Activated CD4-positive, alpha-beta T cell treated with anti-CD3 and anti-CD28 coated beads for 36 hours (primary cell): ENCODE data around the gene ATXN1. TPM values are rescaled to one million over a fixed set of nuclear protein-coding genes. Genes with fewer than 3 reads are reported as not detected.

Experiments
- ATAC-seq: fragments of 200-7000 bp; cut with Tn5 transposase; one replicate; pipeline ENCODE4 v1.10.0; 2021; ENCODE audit warnings: mild to moderate bottlenecking, moderate library complexity
- CTCF ChIA-PET: fragments of 350-600 bp; sonication (Branson Sonifier 250); formaldehyde crosslinking; loops from one replicate; lab custom pipeline; 2021; ENCODE audit warnings: antibody characterized with exemption; lab: Charles Lee
- POLR2A ChIA-PET: fragments of 350-600 bp; sonication (Branson Sonifier 250); formaldehyde crosslinking; loops from one replicate; lab custom pipeline; 2021; ENCODE audit warnings: antibody characterized with exemption, inconsistent platforms; lab: Charles Lee
- DNase-seq: peaks from one replicate; pipeline ENCODE4 v3.0.0-alpha.2; 2020
- H3K27ac Mint-ChIP-seq: one replicate; pipeline ENCODE4 v1.8.0; 2021; ENCODE audit warnings: mixed read lengths
- H3K27me3 Mint-ChIP-seq: one replicate; pipeline ENCODE4 v1.8.0; 2021; ENCODE audit warnings: mixed read lengths
- H3K36me3 Mint-ChIP-seq: one replicate; pipeline ENCODE4 v1.8.0; 2021; ENCODE audit warnings: low read depth, mixed read lengths
- H3K4me1 Mint-ChIP-seq: one replicate; pipeline ENCODE4 v1.8.0; 2021; ENCODE audit warnings: mixed read lengths
- H3K4me3 Mint-ChIP-seq: one replicate; pipeline ENCODE4 v1.8.0; 2021; ENCODE audit warnings: mild to moderate bottlenecking, moderate library complexity, mixed read lengths
- H3K9me3 Mint-ChIP-seq: one replicate; pipeline ENCODE4 v1.8.0; 2021; ENCODE audit warnings: low read depth, mixed read lengths
- intact Hi-C, 2 experiments: fragments of 100-400 bp; cut with DNase I in 1 of 2; cut with micrococcal nuclease in 1 of 2; formaldehyde crosslinking; loops; one replicate each; pipeline versions ENCODE4 v1.14.2 to v1.15.1; 2022 to 2024; cut with DNase I, micrococcal nuclease
- total RNA-seq, 2 experiments: library from RNA; stranded (reverse); gene quantifications; one replicate each; pipeline ENCODE4 v1.2.3, GENCODE V29; 2021

The ATXN1 gene
- total RNA-seq, 2 experiments from 2014 or later: 19.8 to 22.8 TPM

GRCh38 chr6:16440636-16441212 lies 320.5 kb downstream of the ATXN1 start:
- DNase-seq: peak; percentile 33
- CTCF ChIA-PET: interaction anchor here (0.7 to 1.2 kb wide), 4 partner anchors 21 to 1066 kb away, joined by 3 to 4 read pairs (median 3); no protein-coding TSS in a partner anchor

GRCh38 chr6:16438718-16439591 lies 322.3 kb downstream of the ATXN1 start:
- H3K27me3 Mint-ChIP-seq: no peaks in the 10 kb centered on the region
- ATAC-seq (no peak), DNase-seq (peak; percentile 33)
- ChIA-PET POLR2A (interaction anchor here (1.2 kb wide), 1 partner anchor 25 kb away, joined by 3 read pairs; no protein-coding TSS in a partner anchor), CTCF (interaction anchor here (0.6 to 1.2 kb wide), 8 partner anchors 11 to 334 kb away, joined by 3 to 4 read pairs (median 3); no protein-coding TSS in a partner anchor)
- H3K9me3 Mint-ChIP-seq: no peaks in the 10 kb centered on the region
- H3K4me3 Mint-ChIP-seq: peak overlapping the region; percentile 74
- H3K36me3 Mint-ChIP-seq: peaks cover 20% of the 10 kb centered on the region
- intact Hi-C loops: loop anchor here in 1 of 2 experiments (5.0 kb wide), 1 partner anchor 33 kb away; no protein-coding TSS in a partner anchor
- peaks cover 67% of the 10 kb centered on the region for H3K4me1 Mint-ChIP-seq
- H3K27ac Mint-ChIP-seq: peak overlapping the region; percentile 67

More at GRCh38 chr6:16440636-16441212, 320.5 kb downstream of the ATXN1 start:
- Mint-ChIP-seq H3K4me3 (no peak overlapping the region), H3K27ac (peak overlapping the region; percentile 45), H3K36me3 (peaks cover 13% of the 10 kb centered on the region), H3K4me1 (peaks cover 55% of the 10 kb centered on the region), H3K9me3 (no peaks in the 10 kb centered on the region), H3K27me3 (no peaks in the 10 kb centered on the region)
- POLR2A ChIA-PET: interaction anchor here (0.6 kb wide), 1 partner anchor 14 kb away, joined by 4 read pairs; no protein-coding TSS in a partner anchor
- intact Hi-C loops: no loop called here
- ATAC-seq: no peak

GRCh38 chr6:16437984-16438383 lies 323.3 kb downstream of the ATXN1 start:
- intact Hi-C loops: loop anchor here (2.0 to 5.0 kb wide), 2 partner anchors 34 to 45 kb away; no protein-coding TSS in a partner anchor
- CTCF ChIA-PET: interaction anchor here (0.6 to 1.2 kb wide), 6 partner anchors 10 to 167 kb away, joined by 3 to 7 read pairs (median 4); no protein-coding TSS in a partner anchor
- Mint-ChIP-seq H3K4me3 (peak overlapping the region; percentile 74), H3K27ac (peak overlapping the region; percentile 93), H3K27me3 (no peaks in the 10 kb centered on the region), H3K36me3 (peaks cover 20% of the 10 kb centered on the region), H3K4me1 (peaks cover 69% of the 10 kb centered on the region), H3K9me3 (no peaks in the 10 kb centered on the region)
- ATAC-seq (peak; percentile 63), DNase-seq (peak; percentile 56)
- POLR2A ChIA-PET: interaction anchor here (0.6 to 0.7 kb wide), 2 partner anchors 17 kb away, joined by 3 read pairs; no protein-coding TSS in a partner anchor

GRCh38 chr6:16437095-16437494 lies 324.2 kb downstream of the ATXN1 start:
- Mint-ChIP-seq H3K9me3 (no peaks in the 10 kb centered on the region), H3K4me3 (peak overlapping the region; percentile 74), H3K27ac (peak overlapping the region; percentile 93), H3K36me3 (peaks cover 18% of the 10 kb centered on the region), H3K4me1 (peaks cover 70% of the 10 kb centered on the region), H3K27me3 (no peaks in the 10 kb centered on the region)
- CTCF ChIA-PET: interaction anchor here (0.9 to 1.1 kb wide), 3 partner anchors 17 to 334 kb away, joined by 3 to 5 read pairs (median 3); no protein-coding TSS in a partner anchor
- POLR2A ChIA-PET: interaction anchor here (0.7 to 1.0 kb wide), 2 partner anchors 16 to 34 kb away, joined by 3 to 4 read pairs; no protein-coding TSS in a partner anchor
- DNase-seq (peak; percentile 41), ATAC-seq (peak; percentile 11)
- intact Hi-C loops: loop anchor here (2.0 to 5.0 kb wide), 2 partner anchors 35 to 46 kb away; no protein-coding TSS in a partner anchor

GRCh38 chr6:16436550-16436949 lies 324.7 kb downstream of the ATXN1 start:
- POLR2A ChIA-PET: interaction anchor here (0.7 kb wide), 1 partner anchor 22 kb away, joined by 3 read pairs; no protein-coding TSS in a partner anchor
- ATAC-seq (peak; percentile 61), DNase-seq (peak; percentile 58)
- intact Hi-C loops: loop anchor here (2.0 to 5.0 kb wide), 2 partner anchors 36 to 46 kb away; no protein-coding TSS in a partner anchor
- Mint-ChIP-seq H3K36me3 (peaks cover 18% of the 10 kb centered on the region), H3K27me3 (no peaks in the 10 kb centered on the region), H3K4me3 (peak overlapping the region; percentile 74), H3K9me3 (no peaks in the 10 kb centered on the region), H3K4me1 (peaks cover 71% of the 10 kb centered on the region), H3K27ac (peak overlapping the region; percentile 93)
- CTCF ChIA-PET: interaction anchor here (1.1 kb wide), 1 partner anchor 334 kb away, joined by 3 read pairs; no protein-coding TSS in a partner anchor

- ChIA-PET POLR2A (no interaction called here), CTCF (interaction anchor here (1.8 kb wide), 1 partner anchor 25 kb away, joined by 6 read pairs; no protein-coding TSS in a partner anchor)
- H3K9me3 Mint-ChIP-seq: no peaks in the 10 kb centered on the region
- no peaks in the 10 kb centered on the region for H3K27me3 Mint-ChIP-seq
- H3K36me3 Mint-ChIP-seq: peaks cover 24% of the 10 kb centered on the region
- peaks cover 67% of the 10 kb centered on the region for H3K4me1 Mint-ChIP-seq
- intact Hi-C loops: loop anchor here (2.0 to 5.0 kb wide), 2 partner anchors 14 to 37 kb away; no protein-coding TSS in a partner anchor
- DNase-seq (no peak), ATAC-seq (peak; percentile 39)
- H3K27ac Mint-ChIP-seq: peak overlapping the region; percentile 90
- H3K4me3 Mint-ChIP-seq: peak overlapping the region; percentile 41
Measured at GRCh38 chr6:16434885-16435284, 326.4 kb downstream of the ATXN1 start.

- POLR2A ChIA-PET: interaction anchor here (0.7 kb wide), 1 partner anchor 8 kb away, joined by 4 read pairs; no protein-coding TSS in a partner anchor
Measured at GRCh38 chr6:16433338-16433890, 327.8 kb downstream of the ATXN1 start.

GRCh38 chr6:16432075-16433032 lies 328.9 kb downstream of the ATXN1 start:
- Mint-ChIP-seq H3K27me3 (no peaks in the 10 kb centered on the region), H3K27ac (peak overlapping the region; percentile 38), H3K9me3 (no peaks in the 10 kb centered on the region), H3K4me1 (peaks cover 58% of the 10 kb centered on the region), H3K4me3 (no peak overlapping the region), H3K36me3 (peaks cover 24% of the 10 kb centered on the region)
- CTCF ChIA-PET: interaction anchor here (0.6 to 0.9 kb wide), 5 partner anchors 11 to 331 kb away, joined by 3 to 6 read pairs (median 3); no protein-coding TSS in a partner anchor
- ATAC-seq: peak; percentile 46
- POLR2A ChIA-PET: no interaction called here
- DNase-seq: peak; percentile 37
- intact Hi-C loops: loop anchor here in 1 of 2 experiments (1.0 kb wide), 1 partner anchor 11 kb away; no protein-coding TSS in a partner anchor

More at GRCh38 chr6:16433338-16433890, 327.8 kb downstream of the ATXN1 start:
- H3K27me3 Mint-ChIP-seq: no peaks in the 10 kb centered on the region
- no peak overlapping the region for H3K4me3 Mint-ChIP-seq
- H3K27ac Mint-ChIP-seq: peak overlapping the region; percentile 90
- intact Hi-C loops: no loop called here
- ATAC-seq: no peak
- peaks cover 24% of the 10 kb centered on the region for H3K36me3 Mint-ChIP-seq
- no peak for DNase-seq
- H3K4me1 Mint-ChIP-seq: peaks cover 62% of the 10 kb centered on the region
- H3K9me3 Mint-ChIP-seq: no peaks in the 10 kb centered on the region
- CTCF ChIA-PET: interaction anchor here (0.7 to 0.9 kb wide), 4 partner anchors 16 to 330 kb away, joined by 3 to 6 read pairs (median 3); no protein-coding TSS in a partner anchor

- Mint-ChIP-seq H3K4me1 (peaks cover 46% of the 10 kb centered on the region), H3K9me3 (no peaks in the 10 kb centered on the region), H3K27me3 (no peaks in the 10 kb centered on the region), H3K4me3 (no peak overlapping the region), H3K36me3 (peaks cover 20% of the 10 kb centered on the region), H3K27ac (no peak overlapping the region)
- CTCF ChIA-PET: no interaction called here
- POLR2A ChIA-PET: no interaction called here
- ATAC-seq: no peak
- no peak for DNase-seq
- intact Hi-C loops: no loop called here
Measured at GRCh38 chr6:16431106-16431505, 330.2 kb downstream of the ATXN1 start.
